GM21447 (cell line): ENCODE results near the gene SIRT7.
"Not testable (repeated sequence)": the region's sequence is repeated elsewhere in the genome, so short reads cannot be mapped to it uniquely, and the experiment has no call there.

ENCODE experiments used
- ATAC-seq: cut with Tn5 transposase; IDR thresholded peaks from one replicate; pipeline ENCODE4 v1.9.1; 2021; ENCODE audit not compliant: unreplicated experiment

Gene SIRT7

GRCh38 chr17:81955058-81955681 is 37.2 kb upstream of the SIRT7 start:
- no peak for ATAC-seq

DNA sequence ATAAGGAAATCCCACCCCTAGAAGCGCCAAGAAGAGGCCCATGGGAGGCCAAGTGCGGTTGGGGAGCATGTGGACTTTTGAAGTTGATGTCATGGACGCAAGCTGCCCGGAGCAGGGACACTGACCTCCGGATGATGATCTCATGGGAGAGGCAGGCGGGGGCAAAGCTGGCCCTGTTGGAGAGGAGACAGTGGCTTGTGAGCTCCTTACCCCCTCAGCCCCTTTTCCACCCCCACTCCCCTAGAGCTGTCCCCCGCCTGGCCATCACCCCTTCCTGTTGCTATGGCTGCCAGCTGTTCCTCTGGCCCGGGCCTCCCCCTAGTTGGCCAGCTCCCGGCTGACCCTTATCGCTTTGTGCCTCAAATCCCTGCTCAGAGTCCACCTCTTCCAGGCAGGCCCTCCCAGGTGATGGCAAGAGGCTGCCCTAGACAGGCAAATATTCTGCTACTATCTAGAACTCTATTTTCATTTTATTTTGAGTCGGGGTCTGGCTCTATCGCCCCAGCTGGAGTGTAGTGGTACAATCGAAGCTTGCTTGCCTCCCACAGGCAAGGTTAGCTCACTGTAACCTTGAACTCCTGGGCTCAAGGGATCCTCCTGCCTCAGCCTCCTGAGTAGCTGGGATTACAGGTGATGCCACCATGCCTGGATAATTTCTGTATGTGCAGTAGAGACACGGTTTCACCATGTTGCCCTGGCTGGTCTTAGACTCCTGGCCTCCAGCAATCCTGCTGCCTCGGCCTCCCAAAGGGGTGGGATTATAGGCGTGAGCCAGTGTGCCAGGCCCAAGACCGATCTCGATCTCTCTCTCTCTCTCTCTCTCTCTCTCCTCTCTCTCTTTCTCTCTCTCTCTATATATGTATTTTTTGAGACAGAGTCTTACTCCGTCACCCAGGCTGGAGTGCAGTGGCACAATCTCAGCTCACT is 36.4 kb upstream of the SIRT7 start:
- ATAC-seq = no peak

DNA sequence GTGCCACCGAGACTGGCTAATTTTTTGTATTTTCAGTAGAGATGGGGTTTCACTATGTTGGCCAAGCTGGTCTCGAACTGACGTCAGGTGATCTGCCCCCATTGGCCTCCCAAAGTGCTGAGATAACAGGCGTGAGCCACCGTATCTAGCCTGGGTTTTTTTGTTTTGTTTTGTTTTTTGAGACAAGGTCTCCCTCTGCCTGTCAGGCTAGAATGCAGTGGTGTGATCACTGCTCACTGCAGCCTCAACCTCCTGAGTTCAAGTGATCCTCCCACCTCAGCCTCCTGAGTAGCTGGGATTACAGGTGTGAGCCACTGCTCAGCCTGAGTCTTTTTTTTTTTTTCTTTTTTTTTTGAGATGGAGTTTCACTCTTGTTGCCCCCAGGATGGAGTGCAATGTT is 35.5 kb upstream of the SIRT7 start:
- not testable (repeated sequence) for ATAC-seq

GRCh38 chr17:81952792-81953228 is 34.8 kb upstream of the SIRT7 start:
- no peak for ATAC-seq

- no peak for ATAC-seq
These were observed 34.1 kb upstream of the SIRT7 start for GRCh38 chr17:81951785-81952684.

- no peak for ATAC-seq
These were observed 32.5 kb upstream of the SIRT7 start for GRCh38 chr17:81950501-81950900.

- no peak for ATAC-seq
These were observed 30.8 kb upstream of the SIRT7 start for GRCh38 chr17:81948635-81949378.

GRCh38 chr17:81947189-81947588 is 29.2 kb upstream of the SIRT7 start, which contains the start of gene MYADML2:
TSS of gene MYADML2 (minus strand) at chr17:81947233. CDS start at chr17:81941741, 5,492 bp downstream.
- ATAC-seq = no peak

- no peak for ATAC-seq
These were observed 26.9 kb upstream of the SIRT7 start for GRCh38 chr17:81944858-81945257.

- no peak for ATAC-seq
These were observed 24.2 kb upstream of the SIRT7 start for GRCh38 chr17:81942167-81942553.

DNA sequence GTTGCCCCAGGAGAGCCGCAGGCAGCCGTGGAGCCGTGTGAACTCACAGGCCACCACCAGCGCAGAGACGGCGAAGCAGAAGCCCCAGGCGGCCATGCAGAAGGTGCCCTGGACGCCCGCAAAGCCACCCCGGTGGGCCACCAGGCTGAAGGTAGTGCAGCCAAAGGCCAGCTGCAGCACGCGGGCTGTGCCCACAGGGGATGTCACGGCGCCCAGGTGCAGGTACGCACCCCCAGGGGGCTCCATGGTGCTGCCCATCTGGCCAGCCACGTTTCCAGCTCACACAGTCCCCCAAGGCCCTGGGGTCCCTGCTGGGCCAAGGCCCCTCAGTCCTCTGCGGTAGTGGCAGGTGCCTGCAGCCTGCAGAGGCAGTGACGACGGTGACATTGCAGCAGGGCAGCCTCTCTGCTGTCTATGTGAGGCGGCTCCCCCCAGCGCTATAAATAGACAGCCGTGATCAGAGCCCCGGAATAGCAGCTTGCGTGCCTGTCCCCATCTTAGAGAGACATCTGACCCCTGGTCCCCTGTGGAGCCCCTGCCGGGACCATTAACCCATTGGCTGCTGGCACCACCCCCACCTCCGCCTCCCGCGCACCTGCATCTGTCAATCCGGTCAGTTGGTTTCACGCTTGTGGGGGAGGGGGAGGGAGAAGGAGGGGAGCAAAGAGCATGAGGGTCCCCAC is 23.6 kb upstream of the SIRT7 start:
- no peak for ATAC-seq

DNA sequence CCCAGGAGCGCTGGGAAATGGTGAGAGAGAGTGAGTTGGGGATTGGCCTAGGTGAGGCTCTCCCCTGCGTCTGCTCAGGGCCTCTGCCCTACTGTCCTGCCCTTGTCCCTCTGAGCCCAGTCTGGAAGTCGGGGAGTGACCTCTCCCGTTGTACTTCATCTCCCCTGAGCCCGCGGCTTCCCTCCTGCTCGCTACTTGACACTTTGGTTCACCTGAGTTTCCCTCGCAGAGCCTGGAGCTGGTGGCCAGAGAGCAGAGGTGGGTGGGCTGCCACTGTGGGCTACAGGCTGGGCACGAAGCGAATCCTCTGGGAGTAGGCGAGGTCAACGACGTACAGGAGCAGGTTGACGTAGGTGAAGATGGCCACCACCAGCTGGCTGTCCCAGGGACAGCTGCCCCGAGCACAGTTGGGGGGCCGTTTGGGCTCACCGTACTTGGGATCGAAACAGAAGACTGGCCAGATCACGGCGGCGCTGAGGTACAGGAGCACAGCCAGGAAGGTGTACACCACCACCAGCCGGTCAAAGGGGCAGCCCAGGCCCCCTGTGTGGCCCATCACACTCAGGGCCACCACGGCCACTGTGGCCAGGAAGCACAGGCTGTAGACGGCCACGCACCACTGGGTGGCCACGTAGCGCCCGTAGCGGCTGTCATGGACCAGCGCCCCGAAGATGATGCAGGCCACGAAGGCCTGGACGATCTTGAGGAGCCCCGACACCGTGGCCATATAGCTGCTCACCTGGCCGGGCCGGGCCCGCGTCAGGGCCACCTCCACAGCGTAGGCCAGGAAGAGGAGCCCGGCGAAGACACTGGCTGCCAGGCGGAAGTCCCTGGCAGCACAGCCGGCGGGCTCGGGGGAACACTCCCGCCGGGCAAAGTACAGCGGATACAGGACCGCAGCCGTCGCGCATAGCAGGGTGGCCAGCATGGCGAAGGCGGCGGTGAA is 22.8 kb upstream of the SIRT7 start:
- ATAC-seq = no peak

DNA sequence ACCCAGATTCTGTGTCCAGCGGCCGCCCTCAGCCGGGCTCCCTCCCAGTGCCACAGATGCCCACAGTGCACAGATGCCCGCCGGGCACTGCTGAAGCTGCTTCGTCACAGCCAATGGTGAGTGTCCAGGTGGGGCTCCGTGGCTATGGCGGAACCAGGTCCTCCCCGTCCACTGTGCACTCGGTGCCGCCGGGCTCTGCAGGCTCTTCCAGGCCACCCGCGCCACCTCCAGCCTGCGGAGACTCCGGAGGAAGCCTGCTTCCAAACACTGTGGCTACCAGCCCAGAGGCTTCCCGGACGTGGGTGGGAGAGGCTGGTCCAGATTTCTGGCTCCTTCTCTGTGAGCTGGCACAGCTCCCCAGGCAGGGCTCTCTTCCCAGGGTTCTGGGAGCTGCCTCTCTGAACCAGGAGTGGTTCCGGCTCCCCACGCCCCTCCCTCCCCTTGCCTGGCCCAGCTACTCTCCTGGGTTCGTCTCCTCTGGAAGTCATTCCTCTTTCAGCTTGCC is 22.0 kb upstream of the SIRT7 start:
- no peak for ATAC-seq

- no peak for ATAC-seq
These were observed 21.2 kb upstream of the SIRT7 start for GRCh38 chr17:81939218-81939617.

DNA sequence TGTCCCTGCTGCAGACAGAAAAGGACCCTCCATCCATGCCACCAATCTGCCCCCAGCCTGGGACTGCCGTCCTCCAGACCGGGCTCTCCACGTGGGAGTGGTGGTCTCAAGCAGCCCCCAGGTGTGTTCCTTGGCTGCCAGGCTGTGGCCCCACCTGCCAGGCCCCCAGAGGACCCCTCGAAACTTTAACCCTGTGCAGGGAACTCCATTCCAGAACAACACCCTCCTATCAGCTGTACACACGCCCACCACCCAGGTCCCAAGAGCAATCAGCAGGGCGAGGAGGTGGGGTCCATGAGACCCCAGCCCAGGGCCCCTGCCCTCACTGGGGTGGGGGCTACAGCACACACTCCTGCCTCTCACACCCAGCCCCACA is 17.7 kb upstream of the SIRT7 start:
- ATAC-seq = no peak

DNA sequence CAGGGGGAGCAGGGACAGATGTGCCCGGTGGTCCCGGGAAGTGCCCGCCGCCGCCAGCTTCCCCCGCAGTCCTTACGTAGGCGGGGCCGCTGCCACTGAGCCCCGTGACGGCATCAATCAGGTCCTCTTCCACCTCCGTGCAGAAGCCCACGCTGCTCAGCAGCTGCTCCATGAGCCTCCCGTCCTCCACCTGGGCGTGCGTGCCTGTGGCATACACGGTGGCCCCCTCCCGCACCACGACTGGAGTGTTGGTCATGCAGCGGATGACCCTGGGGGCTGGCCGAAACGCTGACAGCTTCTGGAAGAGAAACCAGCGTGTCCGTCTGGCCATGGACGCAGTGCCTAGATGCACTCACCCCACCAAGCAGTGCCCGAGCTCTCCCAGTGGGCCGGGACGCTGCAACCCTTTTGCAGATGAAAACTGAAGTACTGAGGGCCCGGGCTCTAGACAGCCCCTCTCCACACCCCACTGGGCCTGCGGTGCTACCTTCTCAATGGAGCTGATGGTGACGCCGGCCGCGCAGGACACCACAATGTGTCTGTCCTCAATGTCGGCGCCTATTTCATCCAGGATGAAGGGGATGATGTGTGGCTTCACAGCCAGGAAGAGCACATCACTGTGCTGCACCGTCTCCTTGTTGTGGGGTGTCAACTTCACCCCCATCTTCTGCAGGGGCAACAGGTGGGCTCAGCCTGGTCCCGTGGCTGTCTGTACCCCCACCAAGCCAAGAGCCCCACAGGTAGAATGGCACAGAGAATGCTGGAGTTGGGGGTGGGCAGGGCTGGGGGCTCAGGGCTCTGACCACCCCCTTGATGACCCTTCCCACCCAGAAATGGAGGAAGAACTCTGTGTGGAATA is 17.1 kb upstream of the SIRT7 start:
- no peak for ATAC-seq

- no peak for ATAC-seq
These were observed 16.3 kb upstream of the SIRT7 start for GRCh38 chr17:81934098-81934757.
